ENCODE data around the gene SHROOM3. TPM values are rescaled to one million over a fixed set of nuclear protein-coding genes. Genes with fewer than 3 reads are reported as not detected.

Gene SHROOM3
- total RNA-seq, 1 experiment from 2014 or later, result 27.6 TPM

DNA sequence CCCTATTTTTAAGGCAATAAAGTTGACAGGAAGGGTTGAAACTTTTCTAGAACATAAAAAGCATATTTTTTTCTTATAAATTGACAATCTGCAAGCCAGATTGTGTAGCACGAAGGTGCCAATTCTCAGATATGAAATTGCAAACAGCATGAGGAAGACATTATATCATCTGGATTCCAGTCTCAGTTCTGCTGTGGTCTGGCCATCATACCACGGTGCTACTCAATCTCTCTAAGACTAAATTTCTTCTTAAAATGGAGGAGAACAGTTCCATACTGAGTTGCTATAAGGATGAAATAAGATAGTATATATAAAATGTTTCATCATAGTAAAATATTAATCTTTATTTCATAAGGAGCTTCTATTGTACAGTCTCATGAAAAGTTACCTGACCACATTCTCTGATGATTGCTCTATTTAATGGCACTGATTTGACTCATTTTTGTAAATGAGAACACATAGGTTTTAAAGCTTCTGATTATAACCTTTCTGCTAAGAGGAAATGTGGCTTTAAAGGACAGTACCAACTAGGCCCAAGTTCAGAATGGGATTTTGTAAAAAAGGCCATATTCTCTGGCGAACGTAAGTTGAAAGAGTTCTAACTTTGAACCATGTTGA, 127.9 kb downstream of the SHROOM3 start:
- DNase-seq, result no peak
- no CpG with 5 or more reads among the region's 4 CpGs for WGBS (ENCODE audit: extremely low coverage, insufficient read length, low lambda C conversion rate)

More for the DNA sequence above, 127.9 kb downstream of the SHROOM3 start:
- Histone ChIP-seq H2BK20ac (ENCODE audit: low read depth, low read length, poor library complexity, severe bottlenecking) (no peak overlapping the region), H3K9me3 (ENCODE audit: control insufficient read depth, low read depth, low read length) (no peaks in the 10 kb centered on the region), H3K4ac (ENCODE audit: low read depth, low read length) (no peak overlapping the region), H2BK5ac (ENCODE audit: insufficient read length, low read length) (no peak overlapping the region), H2BK12ac (ENCODE audit: insufficient read length, low read depth, low read length) (no peak overlapping the region), H3K4me2 (ENCODE audit: insufficient read depth, insufficient read length, low read length) (no peak overlapping the region), H4K8ac (replicated peaks; ENCODE audit: insufficient read length, low read depth, low read length) (no peak overlapping the region), H2BK120ac (ENCODE audit: low read depth, low read length, poor library complexity, severe bottlenecking) (no peak overlapping the region), H3K79me1 (ENCODE audit: insufficient read depth, low read depth, low read length, poor library complexity, severe bottlenecking) (no peaks in the 10 kb centered on the region), H3K27me3 (ENCODE audit: insufficient read depth, low read length) (no peaks in the 10 kb centered on the region), H2BK15ac (ENCODE audit: low read depth, low read length) (no peak overlapping the region), H3K4me1 (ENCODE audit: insufficient read depth, low read length) (peaks cover 8% of the 10 kb centered on the region), H3K9ac (ENCODE audit: extremely low read depth, insufficient read length, low read length) (no peak overlapping the region), H2AK5ac (ENCODE audit: insufficient read length, low read length) (no peak overlapping the region), H3K56ac (ENCODE audit: insufficient read length, low read depth, low read length) (no peak overlapping the region), H4K5ac (ENCODE audit: insufficient read length, low read depth, low read length) (no peak overlapping the region), H3T11ph (ENCODE audit: low read length) (no peak overlapping the region), H3K27ac (ENCODE audit: insufficient read length, low read depth, low read length) (no peak overlapping the region), H4K20me1 (ENCODE audit: control insufficient read depth, insufficient read depth, insufficient read length) (no peaks in the 10 kb centered on the region), H2AFZ (ENCODE audit: low read length) (no peak overlapping the region), H4K91ac (ENCODE audit: insufficient read length, low read depth, low read length) (no peak overlapping the region), H3K14ac (ENCODE audit: insufficient read depth, low read length) (no peak overlapping the region), H3K18ac (ENCODE audit: insufficient read length, low read depth, low read length) (no peak overlapping the region), H3K79me2 (ENCODE audit: insufficient read depth, low read length) (no peaks in the 10 kb centered on the region), H3K23ac (ENCODE audit: insufficient read length, low read depth, low read length) (no peak overlapping the region), H3K23me2 (ENCODE audit: insufficient read length, low read depth, low read length, poor library complexity, severe bottlenecking) (no peaks in the 10 kb centered on the region)
- H3K27ac Mint-ChIP-seq, result peak overlapping the region in 2 of 3 experiments; percentile 21 to 40; a peak in 3 of 7 replicates
- no peak overlapping the region for H3K4me3 Mint-ChIP-seq
- no peaks in the 10 kb centered on the region for H3K9me3 Mint-ChIP-seq
- peaks cover 36 to 49% of the 10 kb centered on the region in 2 experiments for H3K4me1 Mint-ChIP-seq
- H3K27me3 Mint-ChIP-seq (ENCODE audit: low read depth), result no peaks in the 10 kb centered on the region; the same call in 1 of the 2 replicates
- H3K36me3 Mint-ChIP-seq (ENCODE audit: insufficient read depth in 1 of 3, low read depth in 3 of 3), result no peaks in the 10 kb centered on the region
- TF ChIP-seq CTCF (conservative IDR thresholded peaks at IDR 0.05), result no peak
